ENCODE measurements around the gene XKR7.

Gene XKR7

DNA sequence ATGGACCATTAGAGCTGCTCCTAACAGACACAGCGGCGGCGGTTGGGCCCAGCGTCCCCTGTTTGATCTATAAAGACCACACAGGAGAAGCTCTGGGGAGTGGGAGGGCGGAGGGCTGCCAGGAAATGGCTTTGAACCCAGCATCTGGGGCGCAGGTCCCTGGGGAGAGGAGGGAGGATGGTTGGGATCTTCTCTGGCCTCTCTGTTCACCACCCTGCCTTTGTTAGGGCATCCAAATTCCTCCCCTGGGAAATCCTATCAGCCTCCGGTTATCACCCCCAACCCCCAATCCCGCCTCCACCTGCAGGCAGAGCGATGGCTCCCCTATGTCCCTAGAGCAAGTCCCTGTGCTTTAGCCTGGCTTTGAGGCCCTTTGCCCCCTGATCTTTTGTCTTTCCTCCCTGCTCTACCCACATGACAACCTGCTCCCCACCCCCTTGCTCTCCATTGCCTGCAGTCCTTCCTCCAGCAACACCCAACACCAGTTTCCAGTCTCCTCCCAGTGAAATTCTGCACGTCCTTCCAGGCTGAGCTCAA, 7.1 kb downstream of the XKR7 start:
- peaks cover 41% of the 10 kb centered on the region for H3K27me3 ChIP-seq (ENCODE audit: insufficient read depth, poor library complexity, severe bottlenecking)
- no peak overlapping the region for H3K4me3 ChIP-seq (ENCODE audit: severe bottlenecking)
- TF ChIP-seq, protein P1, sequence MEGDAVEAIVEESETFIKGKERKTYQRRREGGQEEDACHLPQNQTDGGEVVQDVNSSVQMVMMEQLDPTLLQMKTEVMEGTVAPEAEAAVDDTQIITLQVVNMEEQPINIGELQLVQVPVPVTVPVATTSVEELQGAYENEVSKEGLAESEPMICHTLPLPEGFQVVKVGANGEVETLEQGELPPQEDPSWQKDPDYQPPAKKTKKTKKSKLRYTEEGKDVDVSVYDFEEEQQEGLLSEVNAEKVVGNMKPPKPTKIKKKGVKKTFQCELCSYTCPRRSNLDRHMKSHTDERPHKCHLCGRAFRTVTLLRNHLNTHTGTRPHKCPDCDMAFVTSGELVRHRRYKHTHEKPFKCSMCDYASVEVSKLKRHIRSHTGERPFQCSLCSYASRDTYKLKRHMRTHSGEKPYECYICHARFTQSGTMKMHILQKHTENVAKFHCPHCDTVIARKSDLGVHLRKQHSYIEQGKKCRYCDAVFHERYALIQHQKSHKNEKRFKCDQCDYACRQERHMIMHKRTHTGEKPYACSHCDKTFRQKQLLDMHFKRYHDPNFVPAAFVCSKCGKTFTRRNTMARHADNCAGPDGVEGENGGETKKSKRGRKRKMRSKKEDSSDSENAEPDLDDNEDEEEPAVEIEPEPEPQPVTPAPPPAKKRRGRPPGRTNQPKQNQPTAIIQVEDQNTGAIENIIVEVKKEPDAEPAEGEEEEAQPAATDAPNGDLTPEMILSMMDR (IDR thresholded peaks at IDR 0.05; ENCODE audit: poor library complexity, severe bottlenecking), result no peak
- H3K36me3 ChIP-seq (ENCODE audit: low read depth), result no peaks in the 10 kb centered on the region
- no peak overlapping the region for H3K27ac ChIP-seq (ENCODE audit: poor library complexity, severe bottlenecking)
- ATAC-seq (ENCODE audit: low read depth) (no peak), DNase-seq (ENCODE audit: low spot score) (no peak)
- H3K9me3 ChIP-seq (ENCODE audit: severe bottlenecking), result no peaks in the 10 kb centered on the region
- H3K4me1 ChIP-seq (ENCODE audit: insufficient read depth, poor library complexity, severe bottlenecking), result no peaks in the 10 kb centered on the region

DNA sequence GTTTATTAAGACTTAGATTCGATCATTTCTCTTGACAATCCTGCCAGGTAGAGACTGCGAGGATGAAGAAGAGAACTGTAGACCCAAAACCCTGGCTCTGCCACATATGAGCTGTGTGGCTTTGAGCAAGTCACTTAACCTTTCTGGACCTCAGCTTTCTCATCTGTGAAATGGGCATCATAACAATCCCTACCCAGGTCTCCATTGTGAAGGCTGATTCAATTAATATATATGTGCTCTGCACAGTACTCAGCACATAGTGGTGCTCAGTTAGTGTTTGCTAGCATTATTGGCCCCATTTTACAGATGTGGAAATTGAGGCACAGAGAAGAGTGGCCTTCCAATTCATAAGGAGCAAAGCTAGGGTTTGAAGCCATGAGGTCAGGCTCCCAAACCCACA, 7.9 kb downstream of the XKR7 start:
- ATAC-seq (ENCODE audit: low read depth), result no peak
- H3K27ac ChIP-seq (ENCODE audit: poor library complexity, severe bottlenecking), result no peak overlapping the region
- TF ChIP-seq, protein P1 (IDR thresholded peaks at IDR 0.05; ENCODE audit: poor library complexity, severe bottlenecking), result no peak
- no peaks in the 10 kb centered on the region for H3K4me1 ChIP-seq (ENCODE audit: insufficient read depth, poor library complexity, severe bottlenecking)
- peaks cover 32% of the 10 kb centered on the region for H3K27me3 ChIP-seq (ENCODE audit: insufficient read depth, poor library complexity, severe bottlenecking)
- no peaks in the 10 kb centered on the region for H3K9me3 ChIP-seq (ENCODE audit: severe bottlenecking)
- H3K4me3 ChIP-seq (ENCODE audit: severe bottlenecking), result no peak overlapping the region
- no peaks in the 10 kb centered on the region for H3K36me3 ChIP-seq (ENCODE audit: low read depth)
- no peak for DNase-seq (ENCODE audit: low spot score)

DNA sequence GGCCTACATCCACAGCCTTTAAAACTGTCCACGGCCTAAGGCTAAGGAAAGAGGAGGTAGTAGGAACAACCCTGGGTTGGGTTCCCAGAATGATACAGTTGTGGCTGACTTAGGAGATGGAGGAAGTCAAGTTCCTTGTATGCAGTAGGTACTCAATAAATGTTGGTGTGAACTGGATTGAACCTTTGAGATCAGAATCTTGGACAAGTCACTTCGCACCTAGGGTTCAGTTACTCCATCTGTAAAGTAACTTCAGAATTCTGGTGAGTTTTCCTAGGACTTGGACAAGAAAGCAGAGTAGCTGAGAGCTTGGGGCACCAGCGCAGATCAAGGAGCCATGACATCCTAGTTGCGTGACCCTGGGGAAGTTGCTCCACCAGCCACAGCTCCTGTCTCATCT, 9.1 kb downstream of the XKR7 start:
- TF ChIP-seq, protein P1 (IDR thresholded peaks at IDR 0.05; ENCODE audit: poor library complexity, severe bottlenecking), result no peak
- no peak overlapping the region for H3K27ac ChIP-seq (ENCODE audit: poor library complexity, severe bottlenecking)
- peaks cover 20% of the 10 kb centered on the region for H3K27me3 ChIP-seq (ENCODE audit: insufficient read depth, poor library complexity, severe bottlenecking)
- no peak for ATAC-seq (ENCODE audit: low read depth)
- no peak for DNase-seq (ENCODE audit: low spot score)
- no peaks in the 10 kb centered on the region for H3K4me1 ChIP-seq (ENCODE audit: insufficient read depth, poor library complexity, severe bottlenecking)
- H3K4me3 ChIP-seq (ENCODE audit: severe bottlenecking), result no peak overlapping the region
- H3K36me3 ChIP-seq (ENCODE audit: low read depth), result no peaks in the 10 kb centered on the region
- H3K9me3 ChIP-seq (ENCODE audit: severe bottlenecking), result no peaks in the 10 kb centered on the region

DNA sequence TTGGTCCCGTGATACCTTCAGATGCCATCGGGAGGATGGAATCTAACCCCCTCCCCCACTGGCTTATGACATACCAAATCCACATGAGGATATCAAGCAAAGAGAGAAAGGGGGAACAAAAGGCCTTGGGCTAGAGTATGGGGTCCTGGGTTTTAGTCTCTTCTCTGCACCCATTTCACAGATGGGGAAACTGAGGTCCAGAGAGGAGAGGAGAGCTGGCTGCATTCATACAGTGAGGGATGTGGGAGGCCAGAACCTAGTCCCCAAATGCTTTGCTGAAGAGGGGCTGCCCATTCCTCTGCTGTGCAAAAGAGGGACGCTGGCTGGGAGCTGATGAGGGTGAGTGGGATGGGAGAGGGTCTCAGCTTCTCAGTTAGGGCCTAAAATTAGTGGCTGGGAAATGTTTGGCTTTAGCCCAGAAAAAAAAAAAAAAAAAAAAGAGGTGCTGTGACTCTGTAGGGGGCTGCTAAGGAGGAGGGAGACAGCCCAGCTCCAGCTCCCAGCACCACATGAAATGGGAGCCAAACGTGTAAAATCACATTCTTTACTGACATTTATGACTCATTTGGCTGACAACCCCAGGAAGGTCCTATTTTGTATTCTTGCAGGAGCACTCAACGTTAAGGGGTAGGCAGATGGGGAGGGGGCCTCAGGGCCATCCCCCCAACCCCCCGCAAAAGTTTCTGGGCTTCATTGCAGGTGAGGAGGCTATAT, 11.9 kb downstream of the XKR7 start:
- TF ChIP-seq, protein P1 (IDR thresholded peaks at IDR 0.05; ENCODE audit: poor library complexity, severe bottlenecking), result no peak
- no peaks in the 10 kb centered on the region for H3K9me3 ChIP-seq (ENCODE audit: severe bottlenecking)
- no peak overlapping the region for H3K27ac ChIP-seq (ENCODE audit: poor library complexity, severe bottlenecking)
- no peaks in the 10 kb centered on the region for H3K36me3 ChIP-seq (ENCODE audit: low read depth)
- ATAC-seq (ENCODE audit: low read depth) (peak; percentile 41; the same call in 2 of the 3 replicates), DNase-seq (ENCODE audit: low spot score) (no peak)
- H3K4me3 ChIP-seq (ENCODE audit: severe bottlenecking), result no peak overlapping the region
- no peaks in the 10 kb centered on the region for H3K4me1 ChIP-seq (ENCODE audit: insufficient read depth, poor library complexity, severe bottlenecking)
- peaks cover 5% of the 10 kb centered on the region for H3K27me3 ChIP-seq (ENCODE audit: insufficient read depth, poor library complexity, severe bottlenecking)

DNA sequence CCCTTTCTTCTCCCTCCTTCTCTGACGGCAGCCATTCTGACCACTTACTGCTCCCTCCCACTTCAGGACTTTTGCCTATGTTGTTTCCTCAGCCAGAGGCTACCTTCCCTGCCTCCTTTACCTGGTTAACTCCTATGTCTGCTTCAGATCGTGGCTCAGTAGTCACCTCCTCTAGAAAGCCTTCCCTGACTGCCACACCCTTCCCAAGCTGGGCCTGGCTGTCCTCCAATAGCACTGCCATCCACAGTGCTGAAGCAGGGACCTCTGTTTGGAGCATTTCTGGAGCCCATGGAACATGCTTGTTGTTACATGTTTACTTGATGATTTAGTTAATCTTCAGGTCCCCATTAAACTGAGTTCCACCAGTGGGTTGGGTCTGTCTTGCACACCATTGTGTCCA, 13.8 kb downstream of the XKR7 start:
- TF ChIP-seq, protein P1 (IDR thresholded peaks at IDR 0.05; ENCODE audit: poor library complexity, severe bottlenecking), result no peak
- H3K27me3 ChIP-seq (ENCODE audit: insufficient read depth, poor library complexity, severe bottlenecking), result no peaks in the 10 kb centered on the region
- no peaks in the 10 kb centered on the region for H3K36me3 ChIP-seq (ENCODE audit: low read depth)
- H3K9me3 ChIP-seq (ENCODE audit: severe bottlenecking), result no peaks in the 10 kb centered on the region
- no peak for DNase-seq (ENCODE audit: low spot score)
- H3K4me1 ChIP-seq (ENCODE audit: insufficient read depth, poor library complexity, severe bottlenecking), result no peaks in the 10 kb centered on the region
- H3K4me3 ChIP-seq (ENCODE audit: severe bottlenecking), result no peak overlapping the region
- no peak overlapping the region for H3K27ac ChIP-seq (ENCODE audit: poor library complexity, severe bottlenecking)
- no peak for ATAC-seq (ENCODE audit: low read depth)
